ENCODE measurements around the gene CD55. TPM values are rescaled to one million over a fixed set of nuclear protein-coding genes. Genes with fewer than 3 reads are reported as not detected.

CD55 gene
- total RNA-seq, 1 donor from 2014 or later = 4.0 TPM

DNA sequence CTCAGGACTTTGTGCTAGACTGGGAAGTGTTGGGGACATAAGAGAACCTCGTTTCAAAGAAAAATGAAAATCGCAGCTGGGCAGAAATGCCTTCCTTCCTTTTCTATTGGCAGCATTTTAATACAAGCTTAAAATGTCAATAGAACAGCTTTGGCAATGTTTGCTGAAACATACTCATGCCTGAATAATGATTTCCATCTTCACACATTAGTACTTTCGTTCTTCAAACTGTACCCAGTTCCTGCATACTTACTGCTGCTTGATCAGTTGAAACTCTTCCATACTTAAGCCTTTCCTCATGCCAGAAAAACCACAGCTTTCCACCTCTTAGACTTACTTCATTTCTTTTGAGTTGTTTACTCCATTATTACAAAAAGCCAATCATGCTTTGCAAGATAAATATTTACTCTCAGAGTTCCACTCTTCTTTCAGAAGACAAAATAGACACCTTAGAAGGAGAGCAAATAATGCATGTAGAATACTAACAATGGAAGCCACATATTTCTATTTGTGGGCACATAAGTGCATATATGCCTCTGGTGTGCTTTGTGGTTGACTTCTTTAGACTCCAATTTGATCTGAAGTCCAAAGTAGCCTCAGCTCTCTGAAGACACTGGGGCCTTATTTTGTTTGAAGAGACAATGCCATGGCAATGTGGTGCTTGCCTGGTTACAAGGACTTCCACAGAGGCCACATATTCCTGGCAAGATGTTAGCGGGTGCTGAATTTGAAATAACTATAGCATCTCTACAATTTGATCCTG is 22.7 kb upstream of the CD55 start:
- Mint-ChIP-seq H3K36me3 (ENCODE audit: low read depth) (no peaks in the 10 kb centered on the region), H3K9me3 (peaks cover 4% of the 10 kb centered on the region), H3K27me3 (ENCODE audit: low read depth) (peaks cover 5% of the 10 kb centered on the region), H3K27ac (ENCODE audit: unreplicated experiment) (no peak overlapping the region), H3K4me1 (no peaks in the 10 kb centered on the region), H3K4me3 (no peak overlapping the region)
- TF ChIP-seq, protein P1, sequence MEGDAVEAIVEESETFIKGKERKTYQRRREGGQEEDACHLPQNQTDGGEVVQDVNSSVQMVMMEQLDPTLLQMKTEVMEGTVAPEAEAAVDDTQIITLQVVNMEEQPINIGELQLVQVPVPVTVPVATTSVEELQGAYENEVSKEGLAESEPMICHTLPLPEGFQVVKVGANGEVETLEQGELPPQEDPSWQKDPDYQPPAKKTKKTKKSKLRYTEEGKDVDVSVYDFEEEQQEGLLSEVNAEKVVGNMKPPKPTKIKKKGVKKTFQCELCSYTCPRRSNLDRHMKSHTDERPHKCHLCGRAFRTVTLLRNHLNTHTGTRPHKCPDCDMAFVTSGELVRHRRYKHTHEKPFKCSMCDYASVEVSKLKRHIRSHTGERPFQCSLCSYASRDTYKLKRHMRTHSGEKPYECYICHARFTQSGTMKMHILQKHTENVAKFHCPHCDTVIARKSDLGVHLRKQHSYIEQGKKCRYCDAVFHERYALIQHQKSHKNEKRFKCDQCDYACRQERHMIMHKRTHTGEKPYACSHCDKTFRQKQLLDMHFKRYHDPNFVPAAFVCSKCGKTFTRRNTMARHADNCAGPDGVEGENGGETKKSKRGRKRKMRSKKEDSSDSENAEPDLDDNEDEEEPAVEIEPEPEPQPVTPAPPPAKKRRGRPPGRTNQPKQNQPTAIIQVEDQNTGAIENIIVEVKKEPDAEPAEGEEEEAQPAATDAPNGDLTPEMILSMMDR (conservative IDR thresholded peaks at IDR 0.05) = no peak
- no peak for DNase-seq (ENCODE audit: low read depth, low spot score)

GRCh38 chr1:207300970-207301369 is 20.5 kb upstream of the CD55 start:
- H3K9me3 Mint-ChIP-seq = no peaks in the 10 kb centered on the region
- peaks cover 5% of the 10 kb centered on the region for H3K27me3 Mint-ChIP-seq (ENCODE audit: low read depth)
- H3K4me1 Mint-ChIP-seq = no peaks in the 10 kb centered on the region
- no peaks in the 10 kb centered on the region for H3K36me3 Mint-ChIP-seq (ENCODE audit: low read depth)
- no peak for DNase-seq (ENCODE audit: low read depth, low spot score)
- TF ChIP-seq, protein P1 (conservative IDR thresholded peaks at IDR 0.05) = no peak
- H3K4me3 Mint-ChIP-seq = no peak overlapping the region
- H3K27ac Mint-ChIP-seq (ENCODE audit: unreplicated experiment) = no peak overlapping the region

- peaks cover 7% of the 10 kb centered on the region for H3K27me3 Mint-ChIP-seq (ENCODE audit: low read depth)
- no peaks in the 10 kb centered on the region for H3K4me1 Mint-ChIP-seq
- H3K9me3 Mint-ChIP-seq = no peaks in the 10 kb centered on the region
- H3K27ac Mint-ChIP-seq (ENCODE audit: unreplicated experiment) = no peak overlapping the region
- DNase-seq (ENCODE audit: low read depth, low spot score) = no peak
- no peak overlapping the region for H3K4me3 Mint-ChIP-seq
- H3K36me3 Mint-ChIP-seq (ENCODE audit: low read depth) = no peaks in the 10 kb centered on the region
- TF ChIP-seq, protein P1 (conservative IDR thresholded peaks at IDR 0.05) = no peak
Measured at GRCh38 chr1:207302618-207303393, 18.7 kb upstream of the CD55 start.

GRCh38 chr1:207304710-207305488 is 16.6 kb upstream of the CD55 start:
- Mint-ChIP-seq H3K9me3 (no peaks in the 10 kb centered on the region), H3K27ac (ENCODE audit: unreplicated experiment) (no peak overlapping the region), H3K36me3 (ENCODE audit: low read depth) (no peaks in the 10 kb centered on the region), H3K27me3 (ENCODE audit: low read depth) (peaks cover 4% of the 10 kb centered on the region), H3K4me1 (no peaks in the 10 kb centered on the region), H3K4me3 (no peak overlapping the region)
- TF ChIP-seq, protein P1 (conservative IDR thresholded peaks at IDR 0.05) = no peak
- DNase-seq (ENCODE audit: low read depth, low spot score) = no peak

DNA sequence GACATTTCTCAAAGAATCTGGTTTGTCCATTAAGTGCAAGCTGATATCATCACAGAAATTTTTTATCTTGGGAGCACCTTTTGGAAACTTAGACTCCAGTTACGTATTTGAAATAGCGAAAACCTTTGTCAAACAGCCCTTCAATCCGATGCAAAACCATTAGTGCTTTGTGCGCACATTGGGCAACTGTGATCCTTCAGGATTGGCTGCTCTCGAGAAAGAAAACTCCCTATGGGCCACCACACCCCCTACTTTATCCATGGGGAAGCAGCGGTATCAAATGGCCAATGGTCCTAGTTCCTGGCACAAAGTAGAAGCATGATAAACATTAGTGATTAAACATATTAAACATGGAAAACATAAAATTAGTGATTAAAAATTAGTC is 16.0 kb upstream of the CD55 start:
- Mint-ChIP-seq H3K4me3 (no peak overlapping the region), H3K9me3 (no peaks in the 10 kb centered on the region), H3K4me1 (no peaks in the 10 kb centered on the region), H3K36me3 (ENCODE audit: low read depth) (no peaks in the 10 kb centered on the region), H3K27ac (ENCODE audit: unreplicated experiment) (no peak overlapping the region), H3K27me3 (ENCODE audit: low read depth) (peaks cover 2% of the 10 kb centered on the region)
- TF ChIP-seq, protein P1 (conservative IDR thresholded peaks at IDR 0.05) = no peak
- DNase-seq (ENCODE audit: low read depth, low spot score) = no peak

Data from neural crest cell (in vitro differentiated cells).